CD4-positive, alpha-beta T cell treated with Interferon gamma for 1 hour (primary cell): ENCODE data around the gene CTRB1.

ENCODE experiments used
- DNase-seq: peaks from one replicate; pipeline ENCODE4 v3.0.0-alpha.2; 2020

CTRB1 gene

GRCh38 chr16:75218256-75219076 is at the start of gene CTRB1:
Gene CTRB1 (plus strand): TSS chr16:75218988. CDS start chr16:75219008, 20 bp downstream.
- no peak for DNase-seq

- DNase-seq, result no peak
Observed at GRCh38 chr16:75169899-75170405, 48.8 kb upstream of the CTRB1 start.

- no peak for DNase-seq
Observed at GRCh38 chr16:75172578-75172977, 46.2 kb upstream of the CTRB1 start.

GRCh38 chr16:75175074-75175473 is 43.7 kb upstream of the CTRB1 start:
- DNase-seq, result no peak

- no peak for DNase-seq
Observed at GRCh38 chr16:75176926-75177325, 41.9 kb upstream of the CTRB1 start.

- DNase-seq, result no peak
Observed at GRCh38 chr16:75179208-75179607, 39.6 kb upstream of the CTRB1 start.

- DNase-seq, result no peak
Observed at GRCh38 chr16:75181630-75182029, 37.2 kb upstream of the CTRB1 start.

- DNase-seq, result no peak
Observed at GRCh38 chr16:75188832-75189477, 29.8 kb upstream of the CTRB1 start.

GRCh38 chr16:75189638-75190245 is 29.0 kb upstream of the CTRB1 start:
- no peak for DNase-seq

GRCh38 chr16:75192606-75193264 is 26.1 kb upstream of the CTRB1 start:
- no peak for DNase-seq

GRCh38 chr16:75193265-75193650 is 25.5 kb upstream of the CTRB1 start:
- no peak for DNase-seq

- no peak for DNase-seq
Observed at GRCh38 chr16:75193730-75194444, 24.9 kb upstream of the CTRB1 start.

- DNase-seq, result no peak
Observed at GRCh38 chr16:75195811-75196790, 22.7 kb upstream of the CTRB1 start.

GRCh38 chr16:75196836-75197235 is 22.0 kb upstream of the CTRB1 start:
- no peak for DNase-seq

- DNase-seq, result no peak
Observed at GRCh38 chr16:75197522-75198134, 21.2 kb upstream of the CTRB1 start.

- no peak for DNase-seq
Observed at GRCh38 chr16:75198135-75198600, 20.6 kb upstream of the CTRB1 start.

GRCh38 chr16:75202069-75202590 is 16.7 kb upstream of the CTRB1 start:
- DNase-seq, result no peak

- DNase-seq, result no peak
Observed at GRCh38 chr16:75203096-75203495, 15.7 kb upstream of the CTRB1 start.

GRCh38 chr16:75203667-75204409 is 14.9 kb upstream of the CTRB1 start:
- DNase-seq, result no peak

GRCh38 chr16:75204410-75204758 is 14.4 kb upstream of the CTRB1 start:
- DNase-seq, result no peak
